HepG2 (cell line): Measurements from ENCODE around the gene POU2F1. TPM values are rescaled to one million over a fixed set of nuclear protein-coding genes. Genes with fewer than 3 reads are reported as not detected.

ENCODE experiments used
- ATAC-seq: fragments of 200-7000 bp; cut with Tn5 transposase; 3 replicates; pipeline ENCODE4 v1.9.1; 2020; ENCODE audit warnings: mild to moderate bottlenecking, moderate library complexity
- BruUV-seq: library from RNA; stranded (reverse); fragments of 400-500 nt; replicated peaks from 2 replicates; lab custom pipeline; 2021; lab: Mats Ljungman, UMichigan
- CTCF ChIA-PET: fragments of 300-600 bp; formaldehyde crosslinking; extraction: SDS; loops from one replicate; lab custom pipeline; 2021; ENCODE audit warnings: low total read pairs, inconsistent platforms, low intra/inter-chr PET ratio; lab: Yijun Ruan, JAX
- POLR2A ChIA-PET: fragments of 350-600 bp; sonication (Branson Sonifier 250); formaldehyde crosslinking; loops from one replicate; lab custom pipeline; 2020; ENCODE audit warnings: antibody characterized with exemption, inconsistent platforms; lab: Yijun Ruan, JAX
- DNase-seq: peaks from one replicate; pipeline ENCODE4 v3.0.0-alpha.2; 2015; ENCODE audit warnings: low spot score
- FAIRE-seq: peaks from 3 replicates; lab custom pipeline; 2011; peaks lifted over from hg19 to GRCh38; lab: Jason Lieb, UNC
- H2AFZ ChIP-seq: one replicate; pipeline ENCODE4 v1.6.1; 2011; ENCODE audit warnings: low read length, inconsistent platforms
- H3K27ac ChIP-seq: fragments of 300-600 bp; 3 replicates; pipeline ENCODE4 v1.8.0; 2011; ENCODE audit warnings: mixed run types, mild to moderate bottlenecking, mixed read lengths, low read length, inconsistent platforms; ENCODE audit not compliant: insufficient read depth; ENCODE audit errors: extremely low read length
- H3K27me3 ChIP-seq, 2 experiments: fragments of 200-600 bp in 1 of 2; 2 replicates in 1 of 2; 3 replicates in 1 of 2; pipeline versions ENCODE4 v1.6.0 to v1.8.0; 2011; ENCODE audit warnings: low read length in 2 of 2, mild to moderate bottlenecking in 2 of 2, moderate library complexity in 2 of 2, inconsistent platforms in 1 of 2; ENCODE audit not compliant: insufficient read depth in 2 of 2, control insufficient read depth in 1 of 2
- H3K36me3 ChIP-seq, 2 experiments: fragments of 200-600 bp in 1 of 2; replicated peaks in 1 of 2; 2 replicates in 1 of 2; 3 replicates in 1 of 2; pipeline versions ENCODE4 v1.5.1 to v1.8.0; 2011; ENCODE audit warnings: low read length in 2 of 2, inconsistent platforms in 1 of 2; ENCODE audit not compliant: insufficient read depth in 2 of 2, control insufficient read depth in 1 of 2
- H3K4me1 ChIP-seq: 2 replicates; pipeline ENCODE4 v1.5.1; 2012; ENCODE audit warnings: low read length, inconsistent platforms; ENCODE audit not compliant: insufficient read depth
- H3K4me2 ChIP-seq: 2 replicates; pipeline ENCODE4 v1.6.0; 2011; ENCODE audit warnings: low read depth, low read length, inconsistent platforms
- H3K4me3 ChIP-seq, 3 experiments: fragments of 200-600 bp in 1 of 3; sonication (generic), shearing (Covaris generic) in 1 of 3; replicated peaks in 1 of 3; 2 replicates each; pipeline ENCODE4 v1.5.1; 2011 to 2016; ENCODE audit warnings: low read length in 3 of 3, inconsistent platforms in 2 of 3, low read depth in 2 of 3, mild to moderate bottlenecking in 2 of 3, control low read depth in 1 of 3, mixed read lengths in 1 of 3; ENCODE audit not compliant: insufficient read depth in 1 of 3
- H3K79me2 ChIP-seq: one replicate; pipeline ENCODE4 v1.6.1; 2011; ENCODE audit warnings: low read length, inconsistent platforms; ENCODE audit not compliant: insufficient read depth
- H3K9ac ChIP-seq: 2 replicates; pipeline ENCODE4 v1.6.0; 2011; ENCODE audit warnings: mild to moderate bottlenecking, low read depth, low read length, inconsistent platforms; ENCODE audit not compliant: insufficient read depth
- H3K9me3 ChIP-seq: 2 replicates; pipeline ENCODE4 v1.5.1; 2012; ENCODE audit warnings: mild to moderate bottlenecking, low read length
- H4K20me1 ChIP-seq: 2 replicates; pipeline ENCODE4 v1.6.0; 2011; ENCODE audit warnings: inconsistent platforms, mild to moderate bottlenecking, low read length, moderate library complexity; ENCODE audit not compliant: insufficient read depth
- ARNTL ChIP-seq: sonication (generic); formaldehyde crosslinking; IDR thresholded peaks from 2 replicates; pipeline ENCODE4 v1.4.0; 2020; ENCODE audit warnings: mild to moderate bottlenecking, missing genetic modification reagents
- CREB3 ChIP-seq: sonication (generic); formaldehyde crosslinking; IDR thresholded peaks from 2 replicates; pipeline ENCODE4 v1.5.0; 2020; ENCODE audit warnings: missing genetic modification reagents
- FIP1L1 ChIP-seq: fragments of 200-400 bp; formaldehyde crosslinking; IDR thresholded peaks from 2 replicates; pipeline ENCODE4 v1.6.1; 2018; ENCODE audit warnings: low read depth, mild to moderate bottlenecking, low read length, moderate library complexity, borderline replicate concordance; ENCODE audit not compliant: insufficient read depth
- HCFC1 ChIP-seq: fragments of 150-350 bp; IDR thresholded peaks from 2 replicates; pipeline ENCODE4 v1.6.1; 2014; ENCODE audit warnings: low read depth, low read length
- HNF1A ChIP-seq, 2 experiments: sonication (generic) in 1 of 2; formaldehyde crosslinking in 1 of 2; IDR thresholded peaks; 2 replicates each; pipeline versions ENCODE4 v1.4.0 to v1.6.1; 2016 to 2020; ENCODE audit warnings: borderline replicate concordance in 1 of 2, low read depth in 1 of 2, mild to moderate bottlenecking in 1 of 2, missing genetic modification reagents in 1 of 2
- HNF1B ChIP-seq: sonication (generic); formaldehyde crosslinking; IDR thresholded peaks from 2 replicates; pipeline ENCODE4 v1.5.1; 2020; ENCODE audit warnings: mild to moderate bottlenecking, moderate library complexity, missing genetic modification reagents
- MLXIP ChIP-seq: sonication (generic); formaldehyde crosslinking; IDR thresholded peaks from 2 replicates; pipeline ENCODE4 v1.9.0; 2021; ENCODE audit warnings: missing genetic modification reagents, borderline replicate concordance
- NPAS2 ChIP-seq: sonication (generic); formaldehyde crosslinking; IDR thresholded peaks from 2 replicates; pipeline ENCODE4 v1.8.0; 2022; ENCODE audit warnings: mild to moderate bottlenecking, missing genetic modification reagents, borderline replicate concordance
- NR2F1 ChIP-seq, 2 experiments: fragments of 450-650 bp in 1 of 2; formaldehyde crosslinking in 1 of 2; IDR thresholded peaks; 2 replicates each; pipeline versions ENCODE4 v1.5.0 to v1.6.1; 2016 to 2020; ENCODE audit warnings: mild to moderate bottlenecking in 1 of 2, missing compliant biosample characterization in 1 of 2, missing genetic modification reagents in 1 of 2, moderate library complexity in 1 of 2
- SPEN ChIP-seq: sonication (generic); formaldehyde crosslinking; IDR thresholded peaks from 2 replicates; pipeline ENCODE4 v1.5.1; 2020; ENCODE audit warnings: low read depth, mild to moderate bottlenecking, missing genetic modification reagents
- TCF12 ChIP-seq, 2 experiments: fragments of 450-650 bp in 1 of 2; sonication (generic) in 1 of 2; formaldehyde crosslinking in 1 of 2; IDR thresholded peaks; 2 replicates each; pipeline versions ENCODE4 v1.6.1 to v1.8.0; 2017 to 2022; ENCODE audit warnings: antibody characterized with exemption in 1 of 2, mild to moderate bottlenecking in 1 of 2, missing genetic modification reagents in 1 of 2, moderate library complexity in 1 of 2
- XBP1 ChIP-seq: sonication (generic); formaldehyde crosslinking; IDR thresholded peaks from 2 replicates; pipeline ENCODE4 v1.5.0; 2020; ENCODE audit warnings: missing genetic modification reagents
- ZSCAN29 ChIP-seq: sonication (generic); formaldehyde crosslinking; conservative IDR thresholded peaks from 2 replicates; pipeline ENCODE4 v1.4.0; 2020; ENCODE audit warnings: mild to moderate bottlenecking, missing genetic modification reagents
- WGBS: methylation state at CpG from one replicate; pipeline ENCODE4 v1.1.6; 2017; ENCODE audit warnings: low lambda C conversion rate; 5-methylcytosine and 5-hydroxymethylcytosine counted together
- in situ Hi-C: cut with HindIII; loops from 2 replicates; pipeline ENCODE4 v1.10.0; 2017; ENCODE audit warnings: low pct_unique_long_range_greater_than_20kb; ENCODE audit not compliant: extremely low pct_ligation_motif_present
- intact Hi-C: fragments of 100-400 bp; cut with micrococcal nuclease; formaldehyde crosslinking; loops from one replicate; pipeline ENCODE4 v1.10.0; 2022; ENCODE audit not compliant: unreplicated experiment
- polyA plus RNA-seq, 8 experiments: library from polyadenylated mRNA; depleted of rRNA in 3 of 8; stranded (reverse) in 7 of 8; unstranded in 1 of 8; fragments of >200 nt; fragmentation: Illumina TruSeq in 4 of 8; extraction: Trizol in 4 of 8; gene quantifications; 2 replicates each; pipeline versions ENCODE4 v1.2.1 to v1.2.3, GENCODE V29; 2011 to 2016; ENCODE audit warnings: low read depth in 4 of 8, missing spikeins in 1 of 8, mixed read lengths in 1 of 8; ENCODE audit not compliant: insufficient read depth in 1 of 8
- total RNA-seq, 5 experiments: library from RNA; depleted of rRNA; stranded (reverse); fragments of >200 nt; fragmentation: Illumina TruSeq; extraction: Trizol; gene quantifications; 2 replicates each; pipeline ENCODE4 v1.2.3, GENCODE V29; 2016; ENCODE audit warnings: low read depth in 1 of 5

The POU2F1 gene
- total and polyA plus RNA-seq, 2 of the 13 experiments (the other 11 are each of a cell fraction or from before 2014, with no cell fraction given), result 10.2 to 13.0 TPM

- H3K27me3 ChIP-seq, result peaks cover 7 to 48% of the 10 kb centered on the region in 2 experiments
- no peak overlapping the region for H2AFZ ChIP-seq
- no peak overlapping the region for H3K27ac ChIP-seq
- H3K9ac ChIP-seq, result no peak overlapping the region
- H3K36me3 ChIP-seq, result no peaks in the 10 kb centered on the region
- no peaks in the 10 kb centered on the region for H3K79me2 ChIP-seq
- no TSS peak for BruUV-seq
- in situ Hi-C loops, result no loop called here
- no peaks in the 10 kb centered on the region for H3K9me3 ChIP-seq
- POLR2A ChIA-PET, result no interaction called here
- CTCF ChIA-PET, result no interaction called here
- FAIRE-seq (no peak), DNase-seq (no peak), ATAC-seq (no peak)
- no peaks in the 10 kb centered on the region for H4K20me1 ChIP-seq
- H3K4me3 ChIP-seq, result no peak overlapping the region
- no peak overlapping the region for H3K4me2 ChIP-seq
- intact Hi-C loops, result no loop called here
- H3K4me1 ChIP-seq, result peaks cover 6% of the 10 kb centered on the region
- WGBS, result under 1% methylated on average over 6 of the region's 6 CpGs
- no peak for TF ChIP-seq HCFC1
- no peak for TF ChIP-seq SPEN
- no peak for TF ChIP-seq HNF1B
- TF ChIP-seq XBP1 (CRISPR knock-in tag), result no peak
- TF ChIP-seq CREB3 (CRISPR knock-in tag), result no peak
- TF ChIP-seq NR2F1 (CRISPR knock-in tag; IDR thresholded peaks at IDR 0.05), result no peak
- no peak for TF ChIP-seq NPAS2 (CRISPR knock-in tag)
- no peak for TF ChIP-seq ZSCAN29 (CRISPR knock-in tag)
- TF ChIP-seq MLXIP (CRISPR knock-in tag), result no peak
- TF ChIP-seq TCF12 (IDR thresholded peaks at IDR 0.05), result no peak
- no peak for TF ChIP-seq TCF12 (CRISPR knock-in tag; IDR thresholded peaks at IDR 0.05)
- TF ChIP-seq HNF1A (IDR thresholded peaks at IDR 0.05; ENCODE audit: low read depth), result no peak
- no peak for TF ChIP-seq HNF1A (CRISPR knock-in tag; IDR thresholded peaks at IDR 0.05; ENCODE audit: borderline replicate concordance)
- no peak for TF ChIP-seq ARNTL (CRISPR knock-in tag)
- TF ChIP-seq FIP1L1, result no peak
These were observed 232.4 kb downstream of the POU2F1 start for GRCh38 chr1:167453123-167453522.
